ENCODE data around the gene ARHGAP32. TPM values are rescaled to one million over a fixed set of nuclear protein-coding genes. Genes with fewer than 3 reads are reported as not detected.

ARHGAP32 gene
- total RNA-seq, 1 experiment from 2014 or later = 54.0 TPM

DNA sequence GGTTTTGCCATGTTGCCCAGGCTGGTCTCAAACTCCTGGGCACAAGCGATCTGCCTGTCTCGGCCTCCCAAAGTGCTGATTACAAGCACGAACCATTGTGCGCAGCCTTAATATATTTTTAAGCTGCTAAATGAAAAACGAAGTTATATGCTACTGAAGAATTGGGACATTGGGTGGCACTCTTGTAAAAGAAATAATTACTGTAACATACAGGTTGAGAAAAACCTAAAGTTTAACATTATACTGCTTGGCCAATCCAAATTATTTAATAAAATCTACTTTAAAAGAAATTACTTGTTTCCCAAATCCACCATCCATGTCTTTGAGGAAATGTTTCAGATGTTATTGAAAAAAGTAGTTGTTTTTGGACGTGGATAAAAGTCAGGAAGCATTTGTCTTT lies 37.9 kb upstream of the ARHGAP32 start:
- intact Hi-C loops (cut with micrococcal nuclease; ENCODE audit: unreplicated experiment) = loop anchor here (1.0 to 5.0 kb wide), 3 partner anchors 47 to 113 kb away; no protein-coding TSS in a partner anchor
- H3K27ac Mint-ChIP-seq (ENCODE audit: unreplicated experiment) = no peak overlapping the region
- peaks cover 34% of the 10 kb centered on the region for H3K9me3 Mint-ChIP-seq (ENCODE audit: unreplicated experiment)
- no peak overlapping the region for H3K4me3 Mint-ChIP-seq (ENCODE audit: unreplicated experiment)
- no peaks in the 10 kb centered on the region; the same call in 1 of the 2 replicates for H3K36me3 ChIP-seq (ENCODE audit: control insufficient read depth, insufficient read depth, low read length)
- H3K27me3 Mint-ChIP-seq (ENCODE audit: insufficient read depth, unreplicated experiment) = no peaks in the 10 kb centered on the region
- H3K36me3 Mint-ChIP-seq (ENCODE audit: insufficient read depth, unreplicated experiment) = peaks cover 15% of the 10 kb centered on the region
- BruUV-seq (replicated peaks) = no TSS peak
- H3K27me3 ChIP-seq (replicated peaks; ENCODE audit: control insufficient read depth, insufficient read depth, low read length) = no peaks in the 10 kb centered on the region
- peaks cover 3% of the 10 kb centered on the region for H3K4me1 ChIP-seq
- CTCF ChIA-PET = interaction anchor here (0.8 to 1.7 kb wide), 4 partner anchors 19 to 134 kb away, joined by 3 to 13 read pairs (median 3); no protein-coding TSS in a partner anchor
- peaks cover 2% of the 10 kb centered on the region for H3K4me1 Mint-ChIP-seq (ENCODE audit: low read depth, unreplicated experiment)
- H3K4me3 ChIP-seq (ENCODE audit: low read depth, low read length) = no peak overlapping the region
- TF ChIP-seq CTCF (IDR thresholded peaks at IDR 0.05; ENCODE audit: insufficient read depth in 1 of 2, low read depth in 1 of 2, low read length in 1 of 2, severe bottlenecking in 1 of 2, unreplicated experiment in 1 of 2) = no peak
- no peak for DNase-seq
- peaks cover 19% of the 10 kb centered on the region for H3K9me3 ChIP-seq
- POLR2A ChIA-PET = no interaction called here

DNA sequence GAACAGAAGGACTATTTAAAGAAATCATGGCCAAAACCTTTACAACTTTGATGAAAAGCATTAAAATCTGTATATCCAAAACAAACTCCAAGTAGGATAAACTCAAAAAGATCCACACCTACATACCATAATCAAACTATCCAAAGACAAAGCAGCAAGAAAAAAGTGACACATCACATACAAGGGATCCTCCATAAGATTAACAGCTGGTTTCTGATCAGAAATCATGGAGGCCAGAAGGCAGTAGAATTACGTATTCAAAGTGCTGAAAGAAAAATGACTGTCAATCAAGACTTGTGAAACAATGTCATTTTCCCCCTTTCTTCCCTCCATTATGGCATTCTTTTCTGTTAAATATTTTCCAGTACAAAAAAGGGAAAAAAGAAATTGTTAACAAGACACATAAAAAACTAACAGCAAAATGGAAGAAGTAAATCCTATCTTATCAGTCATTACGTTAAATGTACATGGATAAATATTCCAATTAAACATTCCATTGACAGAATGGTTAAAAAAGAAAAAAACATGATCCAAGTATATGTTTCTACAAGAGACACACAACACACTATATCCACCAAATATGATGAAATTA lies 34.2 kb upstream of the ARHGAP32 start:
- no peaks in the 10 kb centered on the region for H3K36me3 ChIP-seq (ENCODE audit: control insufficient read depth, insufficient read depth, low read length)
- ChIA-PET CTCF (no interaction called here), POLR2A (no interaction called here)
- no peaks in the 10 kb centered on the region for H3K27me3 ChIP-seq (replicated peaks; ENCODE audit: control insufficient read depth, insufficient read depth, low read length)
- Mint-ChIP-seq H3K27me3 (ENCODE audit: insufficient read depth, unreplicated experiment) (no peaks in the 10 kb centered on the region), H3K9me3 (ENCODE audit: unreplicated experiment) (peaks cover 34% of the 10 kb centered on the region), H3K4me1 (ENCODE audit: low read depth, unreplicated experiment) (peaks cover 19% of the 10 kb centered on the region), H3K4me3 (ENCODE audit: unreplicated experiment) (no peak overlapping the region), H3K36me3 (ENCODE audit: insufficient read depth, unreplicated experiment) (peaks cover 15% of the 10 kb centered on the region), H3K27ac (ENCODE audit: unreplicated experiment) (no peak overlapping the region)
- H3K9me3 ChIP-seq = peaks cover 19% of the 10 kb centered on the region
- peaks cover 5% of the 10 kb centered on the region for H3K4me1 ChIP-seq
- no peak for TF ChIP-seq CTCF (IDR thresholded peaks at IDR 0.05; ENCODE audit: insufficient read depth in 1 of 2, low read depth in 1 of 2, low read length in 1 of 2, severe bottlenecking in 1 of 2, unreplicated experiment in 1 of 2)
- H3K4me3 ChIP-seq (ENCODE audit: low read depth, low read length) = no peak overlapping the region
- DNase-seq = no peak
- BruUV-seq (replicated peaks) = no TSS peak
- intact Hi-C loops (cut with micrococcal nuclease; ENCODE audit: unreplicated experiment) = no loop called here

DNA sequence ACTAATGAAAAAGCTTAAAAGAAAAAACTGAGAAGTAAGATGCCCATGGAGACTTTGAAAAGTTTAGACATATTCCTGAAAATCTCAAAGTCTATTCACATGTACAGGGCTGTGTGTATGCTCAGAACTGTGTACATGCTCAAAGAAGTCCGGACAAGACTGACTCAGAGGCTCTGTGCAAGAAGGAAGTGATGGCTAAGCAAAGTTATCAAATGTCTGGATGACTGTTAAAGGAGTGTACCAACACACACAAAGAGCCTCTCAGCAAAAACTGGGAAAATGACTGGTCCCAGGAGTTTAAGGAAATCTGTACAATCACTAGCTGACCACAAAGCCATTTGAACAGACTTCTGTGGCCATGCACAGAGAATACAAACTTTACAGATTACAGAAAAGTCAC lies 33.1 kb upstream of the ARHGAP32 start:
- no TSS peak for BruUV-seq (replicated peaks)
- CTCF ChIA-PET = interaction anchor here (0.5 kb wide), 1 partner anchor 32 kb away, joined by 3 read pairs; no protein-coding TSS in a partner anchor
- DNase-seq = no peak
- no peak overlapping the region for H3K27ac Mint-ChIP-seq (ENCODE audit: unreplicated experiment)
- intact Hi-C loops (cut with micrococcal nuclease; ENCODE audit: unreplicated experiment) = no loop called here
- Histone ChIP-seq H3K27me3 (replicated peaks; ENCODE audit: control insufficient read depth, insufficient read depth, low read length) (no peaks in the 10 kb centered on the region), H3K36me3 (ENCODE audit: control insufficient read depth, insufficient read depth, low read length) (no peaks in the 10 kb centered on the region), H3K4me1 (peaks cover 5% of the 10 kb centered on the region), H3K4me3 (ENCODE audit: low read depth, low read length) (no peak overlapping the region), H3K9me3 (peaks cover 19% of the 10 kb centered on the region)
- POLR2A ChIA-PET = interaction anchor here (0.8 kb wide), 1 partner anchor 90 kb away, joined by 3 read pairs; no protein-coding TSS in a partner anchor
- peaks cover 19% of the 10 kb centered on the region for H3K4me1 Mint-ChIP-seq (ENCODE audit: low read depth, unreplicated experiment)
- H3K4me3 Mint-ChIP-seq (ENCODE audit: unreplicated experiment) = no peak overlapping the region
- peaks cover 34% of the 10 kb centered on the region for H3K9me3 Mint-ChIP-seq (ENCODE audit: unreplicated experiment)
- H3K36me3 Mint-ChIP-seq (ENCODE audit: insufficient read depth, unreplicated experiment) = peaks cover 15% of the 10 kb centered on the region
- no peak for TF ChIP-seq CTCF (IDR thresholded peaks at IDR 0.05; ENCODE audit: insufficient read depth in 1 of 2, low read depth in 1 of 2, low read length in 1 of 2, severe bottlenecking in 1 of 2, unreplicated experiment in 1 of 2)
- no peaks in the 10 kb centered on the region for H3K27me3 Mint-ChIP-seq (ENCODE audit: insufficient read depth, unreplicated experiment)
